PC-9 (cell line): ENCODE results near the gene SBNO2. TPM values are rescaled to one million over a fixed set of nuclear protein-coding genes. Genes with fewer than 3 reads are reported as not detected.

Experiments
- BruUV-seq: library from RNA; stranded (reverse); fragments of 400-500 nt; replicated peaks from 2 replicates; lab custom pipeline; 2021; lab: Mats Ljungman, UMichigan
- CTCF ChIA-PET: fragments of 300-600 bp; sonication (Branson Sonifier 250); formaldehyde crosslinking; loops from one replicate; lab custom pipeline; 2022; ENCODE audit warnings: antibody characterized with exemption; lab: Charles Lee
- POLR2A ChIA-PET: fragments of 300-600 bp; sonication (Branson Sonifier 250); formaldehyde crosslinking; loops from one replicate; lab custom pipeline; 2022; ENCODE audit warnings: antibody characterized with exemption; ENCODE audit not compliant: unreplicated experiment; lab: Charles Lee
- DNase-seq, 2 experiments: peaks; one replicate each; pipeline versions ENCODE4 v3.0.0 to v3.0.0-alpha.2; 2015 to 2022; ENCODE audit warnings: mixed read lengths in 1 of 2
- H2AFZ ChIP-seq: fragments of 200-600 bp; sonication (generic); 2 replicates; pipeline ENCODE4 v1.8.1; 2017; ENCODE audit warnings: antibody characterized with exemption
- H3F3A ChIP-seq: fragments of 200-600 bp; sonication (generic); 2 replicates; pipeline ENCODE4 v1.8.1; 2017; ENCODE audit warnings: antibody characterized with exemption, mild to moderate bottlenecking, low read depth; ENCODE audit not compliant: insufficient read depth
- H3K27ac ChIP-seq: fragments of 200-600 bp; sonication (generic); 2 replicates; pipeline ENCODE4 v1.6.1; 2016; ENCODE audit warnings: mixed run types
- H3K27me3 ChIP-seq: fragments of 200-600 bp; sonication (generic); 2 replicates; pipeline ENCODE4 v1.6.1; 2016; ENCODE audit warnings: low read depth, mixed run types; ENCODE audit not compliant: insufficient read depth
- H3K36me3 ChIP-seq: fragments of 200-600 bp; sonication (generic); 2 replicates; pipeline ENCODE4 v1.6.1; 2016; ENCODE audit warnings: low read depth, mixed run types
- H3K4me1 ChIP-seq: fragments of 200-600 bp; sonication (generic); replicated peaks from 2 replicates; pipeline ENCODE4 v1.6.1; 2016; ENCODE audit warnings: mixed run types; ENCODE audit not compliant: insufficient read depth
- H3K4me2 ChIP-seq: fragments of 200-600 bp; sonication (generic); 2 replicates; pipeline ENCODE4 v1.6.1; 2017; ENCODE audit warnings: mixed run types
- H3K4me3 ChIP-seq: fragments of 200-600 bp; sonication (generic); 2 replicates; pipeline ENCODE4 v1.6.1; 2016; ENCODE audit warnings: mixed run types
- H3K79me2 ChIP-seq: fragments of 200-600 bp; sonication (generic); 2 replicates; pipeline ENCODE4 v1.6.1; 2017; ENCODE audit warnings: low read depth, mixed run types
- H3K9me2 ChIP-seq: fragments of 200-600 bp; sonication (generic); 2 replicates; pipeline ENCODE4 v1.8.1; 2017; ENCODE audit warnings: mild to moderate bottlenecking; ENCODE audit not compliant: insufficient read depth
- H3K9me3 ChIP-seq: fragments of 200-600 bp; sonication (generic); 2 replicates; pipeline ENCODE4 v1.8.1; 2016; ENCODE audit warnings: low read depth; ENCODE audit not compliant: insufficient read depth
- H4K20me1 ChIP-seq: fragments of 200-600 bp; sonication (generic); 2 replicates; pipeline ENCODE4 v1.8.1; 2017; ENCODE audit not compliant: insufficient read depth
- EZH2 ChIP-seq: fragments of 200-600 bp; sonication (generic); IDR thresholded peaks from 2 replicates; pipeline ENCODE4 v1.8.0; 2017; ENCODE audit warnings: antibody characterized with exemption, low read depth
- intact Hi-C: fragments of 100-400 bp; cut with micrococcal nuclease; formaldehyde crosslinking; loops from one replicate; pipeline ENCODE4 v1.10.0; 2022; ENCODE audit not compliant: unreplicated experiment
- total RNA-seq: library from RNA; stranded (reverse); gene quantifications from 2 replicates; pipeline ENCODE4 v1.2.3, GENCODE V29; 2021
- TF ChIP-seq, protein P1 (sequence below): fragments of 200-600 bp; sonication (generic); conservative IDR thresholded peaks from 2 replicates; pipeline ENCODE4 v1.6.1; 2017; ENCODE audit warnings: mixed run types, antibody characterized with exemption, mild to moderate bottlenecking, moderate library complexity

The SBNO2 gene
- total RNA-seq, 1 experiment from 2014 or later = 82.4 TPM

DNA sequence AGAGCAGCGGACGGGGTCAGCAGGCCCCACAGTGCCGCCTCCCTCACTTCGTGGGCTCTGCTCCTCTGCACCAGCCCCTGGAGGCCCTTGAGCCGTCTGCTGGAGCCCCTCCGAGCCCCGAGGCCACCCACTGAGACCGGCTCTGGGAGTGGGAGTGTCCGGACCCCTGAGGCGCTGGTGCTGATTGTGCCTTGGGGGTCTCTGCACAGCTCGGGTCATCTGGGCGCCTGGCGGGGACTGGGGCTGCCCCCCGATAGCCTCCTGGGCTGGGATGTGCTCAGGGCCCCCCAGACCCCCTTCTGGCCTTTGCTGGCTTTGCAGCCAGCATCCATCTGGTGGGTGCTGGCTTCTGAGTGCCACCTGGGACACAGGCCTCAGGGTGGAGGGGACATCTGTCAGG, 48.3 kb upstream of the SBNO2 start:
- H3F3A ChIP-seq = no peaks in the 10 kb centered on the region
- no peak for DNase-seq
- no peaks in the 10 kb centered on the region for H3K9me3 ChIP-seq
- CTCF ChIA-PET = no interaction called here
- TF ChIP-seq EZH2 = no peak
- TF ChIP-seq, protein P1, sequence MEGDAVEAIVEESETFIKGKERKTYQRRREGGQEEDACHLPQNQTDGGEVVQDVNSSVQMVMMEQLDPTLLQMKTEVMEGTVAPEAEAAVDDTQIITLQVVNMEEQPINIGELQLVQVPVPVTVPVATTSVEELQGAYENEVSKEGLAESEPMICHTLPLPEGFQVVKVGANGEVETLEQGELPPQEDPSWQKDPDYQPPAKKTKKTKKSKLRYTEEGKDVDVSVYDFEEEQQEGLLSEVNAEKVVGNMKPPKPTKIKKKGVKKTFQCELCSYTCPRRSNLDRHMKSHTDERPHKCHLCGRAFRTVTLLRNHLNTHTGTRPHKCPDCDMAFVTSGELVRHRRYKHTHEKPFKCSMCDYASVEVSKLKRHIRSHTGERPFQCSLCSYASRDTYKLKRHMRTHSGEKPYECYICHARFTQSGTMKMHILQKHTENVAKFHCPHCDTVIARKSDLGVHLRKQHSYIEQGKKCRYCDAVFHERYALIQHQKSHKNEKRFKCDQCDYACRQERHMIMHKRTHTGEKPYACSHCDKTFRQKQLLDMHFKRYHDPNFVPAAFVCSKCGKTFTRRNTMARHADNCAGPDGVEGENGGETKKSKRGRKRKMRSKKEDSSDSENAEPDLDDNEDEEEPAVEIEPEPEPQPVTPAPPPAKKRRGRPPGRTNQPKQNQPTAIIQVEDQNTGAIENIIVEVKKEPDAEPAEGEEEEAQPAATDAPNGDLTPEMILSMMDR = no peak
- H3K4me2 ChIP-seq = no peak overlapping the region
- peaks cover 15% of the 10 kb centered on the region for H3K79me2 ChIP-seq
- no TSS peak for BruUV-seq
- no peak overlapping the region for H3K27ac ChIP-seq
- no peak overlapping the region for H3K4me3 ChIP-seq
- H3K27me3 ChIP-seq = no peaks in the 10 kb centered on the region
- intact Hi-C loops = no loop called here
- H2AFZ ChIP-seq = no peak overlapping the region
- no peaks in the 10 kb centered on the region for H3K9me2 ChIP-seq
- H3K36me3 ChIP-seq = no peaks in the 10 kb centered on the region
- 0 out of 2 replicates have a peak, but pooled peaks cover under 1% of the 10 kb centered on the region for H3K4me1 ChIP-seq
- H4K20me1 ChIP-seq = peaks cover 11% of the 10 kb centered on the region; the same call in 1 of the 2 replicates
- POLR2A ChIA-PET = no interaction called here

DNA sequence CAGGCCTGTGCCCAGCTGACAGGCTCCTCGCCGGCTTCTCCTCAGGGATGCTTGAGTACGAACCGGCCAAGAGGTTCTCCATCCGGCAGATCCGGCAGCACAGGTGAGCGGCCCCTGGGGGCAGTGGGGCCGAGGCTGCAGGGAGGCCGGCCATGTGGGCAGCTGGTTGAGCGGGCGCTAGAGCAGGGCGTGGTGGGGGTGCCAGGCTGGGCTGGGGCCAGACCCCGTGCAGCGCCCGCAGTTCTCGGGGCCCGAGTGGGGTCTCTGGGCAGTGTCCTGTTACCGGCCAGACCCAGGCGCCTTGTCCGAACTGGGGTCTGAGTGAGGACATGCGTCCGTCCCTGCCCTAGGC, 47.8 kb upstream of the SBNO2 start:
- H2AFZ ChIP-seq = no peak overlapping the region
- intact Hi-C loops = no loop called here
- H3K4me2 ChIP-seq = no peak overlapping the region
- H3K4me1 ChIP-seq = peaks cover 5% of the 10 kb centered on the region
- no peaks in the 10 kb centered on the region for H3K36me3 ChIP-seq
- no peak for DNase-seq
- no peak overlapping the region for H3K27ac ChIP-seq
- H3K4me3 ChIP-seq = no peak overlapping the region
- H4K20me1 ChIP-seq = peaks cover 15% of the 10 kb centered on the region; the same call in 1 of the 2 replicates
- no peak for TF ChIP-seq EZH2
- TF ChIP-seq, protein P1 = no peak
- no peaks in the 10 kb centered on the region for H3K27me3 ChIP-seq
- ChIA-PET CTCF (no interaction called here), POLR2A (no interaction called here)
- no peaks in the 10 kb centered on the region for H3K9me3 ChIP-seq
- H3F3A ChIP-seq = 0 out of 2 replicates have a peak, but pooled peaks cover 3% of the 10 kb centered on the region
- no TSS peak for BruUV-seq
- H3K9me2 ChIP-seq = no peaks in the 10 kb centered on the region
- H3K79me2 ChIP-seq = peaks cover 20% of the 10 kb centered on the region

DNA sequence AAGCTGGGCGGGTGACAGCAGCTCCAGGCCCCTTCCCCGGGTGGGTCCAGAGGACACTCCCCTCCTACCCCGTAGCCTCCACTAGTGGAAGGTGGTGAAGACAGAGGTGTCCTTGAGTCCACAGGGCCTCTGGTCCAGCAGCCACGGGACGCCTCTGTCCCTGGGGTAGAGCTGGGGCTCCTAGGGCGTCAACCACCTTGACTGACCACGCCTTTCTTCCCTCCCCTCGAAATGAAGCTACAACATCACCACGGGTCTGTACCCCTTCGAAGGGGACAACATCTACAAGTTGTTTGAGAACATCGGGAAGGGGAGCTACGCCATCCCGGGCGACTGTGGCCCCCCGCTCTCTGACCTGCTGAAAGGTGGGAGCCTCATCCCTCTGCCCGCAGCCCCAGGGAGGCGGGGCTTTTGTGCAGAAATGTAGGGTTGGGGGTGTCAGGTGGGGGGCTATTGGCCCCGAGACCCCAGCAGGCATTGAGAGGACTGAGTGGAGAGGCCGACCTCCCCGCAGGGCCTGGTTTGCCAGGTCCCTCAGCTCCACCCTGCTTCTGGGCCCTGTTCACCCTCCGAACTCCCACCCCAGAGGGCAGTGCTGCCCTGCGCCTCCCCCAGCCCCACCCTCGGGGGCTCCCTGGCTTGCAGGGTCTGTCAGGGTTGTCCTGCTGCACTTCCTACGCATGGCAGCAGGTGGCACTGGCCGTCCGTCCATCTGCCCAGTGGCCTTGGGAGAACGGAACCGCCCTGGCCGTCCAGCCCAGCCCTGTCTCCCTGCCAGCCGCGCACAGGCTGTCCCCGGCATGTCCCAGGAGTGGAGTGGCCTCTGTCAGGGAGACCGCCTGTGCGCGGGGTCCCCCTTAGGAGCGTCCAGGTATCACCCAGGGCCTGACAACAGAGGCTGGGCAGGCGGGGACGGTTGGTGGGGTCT, 47.2 kb upstream of the SBNO2 start:
- Histone ChIP-seq H3K79me2 (peaks cover 25% of the 10 kb centered on the region), H2AFZ (no peak overlapping the region), H3F3A (peaks cover 8% of the 10 kb centered on the region; the same call in 1 of the 2 replicates), H3K27ac (no peak overlapping the region), H3K4me1 (peaks cover 12% of the 10 kb centered on the region), H3K36me3 (no peaks in the 10 kb centered on the region), H4K20me1 (peaks cover 20% of the 10 kb centered on the region; the same call in 1 of the 2 replicates), H3K4me3 (no peak overlapping the region), H3K9me2 (no peaks in the 10 kb centered on the region), H3K9me3 (no peaks in the 10 kb centered on the region), H3K27me3 (no peaks in the 10 kb centered on the region), H3K4me2 (no peak overlapping the region)
- ChIA-PET POLR2A (no interaction called here), CTCF (no interaction called here)
- no TSS peak for BruUV-seq
- TF ChIP-seq, protein P1 = peak; percentile 63
- TF ChIP-seq EZH2 = no peak
- intact Hi-C loops = no loop called here
- no peak for DNase-seq
